HK-2 (cell line): ENCODE measurements around the gene RAB13.

Experiments used
- DNase-seq: peaks from one replicate; pipeline ENCODE4 v3.0.0-alpha.2; 2018; ENCODE audit not compliant: unreplicated experiment

RAB13 gene

GRCh38 chr1:153956997-153957715, 29.0 kb downstream of the RAB13 start:
- no peak for DNase-seq

- DNase-seq: no peak
Measured at GRCh38 chr1:153954826-153955225, 31.3 kb downstream of the RAB13 start.

GRCh38 chr1:153953859-153954365, 32.2 kb downstream of the RAB13 start:
- no peak for DNase-seq

- no peak for DNase-seq
Measured at GRCh38 chr1:153951801-153952200, 34.3 kb downstream of the RAB13 start.

- no peak for DNase-seq
Measured at GRCh38 chr1:153951183-153951582, 35.0 kb downstream of the RAB13 start.

GRCh38 chr1:153946622-153947241, 39.4 kb downstream of the RAB13 start, which contains the start of gene DENND4B:
Gene DENND4B, minus strand, starts transcription at chr1:153946718. Its CDS starts 2,344 bp downstream, at chr1:153944374.
- peak; percentile 81 for DNase-seq

GRCh38 chr1:153945795-153946621, 40.1 kb downstream of the RAB13 start:
- peak; percentile 78 for DNase-seq

GRCh38 chr1:153945131-153945794, 40.9 kb downstream of the RAB13 start:
- DNase-seq: no peak

GRCh38 chr1:153944827-153945117, 41.4 kb downstream of the RAB13 start:
- DNase-seq: no peak

GRCh38 chr1:153944005-153944826, 41.9 kb downstream of the RAB13 start:
- no peak for DNase-seq

GRCh38 chr1:153942766-153943549, 43.2 kb downstream of the RAB13 start:
- DNase-seq: no peak

GRCh38 chr1:153941826-153942725, 44.1 kb downstream of the RAB13 start:
- DNase-seq: no peak

- DNase-seq: no peak
Measured at GRCh38 chr1:153940756-153941155, 45.4 kb downstream of the RAB13 start.

GRCh38 chr1:153939476-153939875, 46.7 kb downstream of the RAB13 start:
- no peak for DNase-seq

- no peak for DNase-seq
Measured at GRCh38 chr1:153938996-153939395, 47.1 kb downstream of the RAB13 start.

GRCh38 chr1:153937331-153937730, 48.8 kb downstream of the RAB13 start:
- no peak for DNase-seq

GRCh38 chr1:153936011-153936802, 49.9 kb downstream of the RAB13 start:
- DNase-seq: no peak

- DNase-seq: no peak
Measured at GRCh38 chr1:153934746-153935145, 51.4 kb downstream of the RAB13 start.
